Activated naive CD4-positive, alpha-beta T cell (primary cell): Measurements from ENCODE around the gene MUC5B.

Source experiments
- DNase-seq, 4 experiments: peaks; one replicate each; lab custom pipeline; 2025; lab: John Stamatoyannopoulos, UW

The MUC5B gene

GRCh38 chr11:1192741-1193325 is 30.0 kb upstream of the MUC5B start:
- DNase-seq = no peak

GRCh38 chr11:1193326-1194230 is 29.3 kb upstream of the MUC5B start:
- no peak for DNase-seq

DNA sequence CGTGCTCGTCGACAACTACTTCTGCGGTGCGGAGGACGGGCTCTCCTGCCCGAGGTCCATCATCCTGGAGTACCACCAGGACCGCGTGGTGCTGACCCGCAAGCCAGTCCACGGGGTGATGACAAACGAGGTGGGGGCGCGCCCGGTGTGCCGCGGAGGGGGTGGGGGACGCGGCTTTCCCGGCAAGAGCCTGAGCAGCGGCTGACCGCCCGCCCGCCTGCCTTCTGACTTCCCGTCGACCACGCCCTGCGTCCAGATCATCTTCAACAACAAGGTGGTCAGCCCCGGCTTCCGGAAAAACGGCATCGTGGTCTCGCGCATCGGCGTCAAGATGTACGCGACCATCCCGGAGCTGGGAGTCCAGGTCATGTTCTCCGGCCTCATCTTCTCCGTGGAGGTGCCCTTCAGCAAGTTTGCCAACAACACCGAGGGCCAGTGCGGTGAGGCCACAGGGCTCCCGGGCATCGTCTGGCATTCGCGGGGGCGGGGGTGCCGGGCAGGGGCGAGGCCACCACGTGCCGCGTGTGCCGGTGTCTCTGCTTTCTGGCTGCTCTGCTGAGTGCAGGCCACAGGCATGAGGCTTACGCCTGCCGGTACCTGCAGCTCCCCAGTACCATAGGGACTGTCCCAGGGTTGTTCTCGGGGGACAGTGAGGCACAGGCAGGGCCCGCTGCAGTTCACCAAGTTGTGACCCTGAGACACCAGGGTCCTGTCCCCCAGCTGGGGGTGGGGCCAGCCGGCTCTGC is 28.5 kb upstream of the MUC5B start:
- no peak for DNase-seq

DNA sequence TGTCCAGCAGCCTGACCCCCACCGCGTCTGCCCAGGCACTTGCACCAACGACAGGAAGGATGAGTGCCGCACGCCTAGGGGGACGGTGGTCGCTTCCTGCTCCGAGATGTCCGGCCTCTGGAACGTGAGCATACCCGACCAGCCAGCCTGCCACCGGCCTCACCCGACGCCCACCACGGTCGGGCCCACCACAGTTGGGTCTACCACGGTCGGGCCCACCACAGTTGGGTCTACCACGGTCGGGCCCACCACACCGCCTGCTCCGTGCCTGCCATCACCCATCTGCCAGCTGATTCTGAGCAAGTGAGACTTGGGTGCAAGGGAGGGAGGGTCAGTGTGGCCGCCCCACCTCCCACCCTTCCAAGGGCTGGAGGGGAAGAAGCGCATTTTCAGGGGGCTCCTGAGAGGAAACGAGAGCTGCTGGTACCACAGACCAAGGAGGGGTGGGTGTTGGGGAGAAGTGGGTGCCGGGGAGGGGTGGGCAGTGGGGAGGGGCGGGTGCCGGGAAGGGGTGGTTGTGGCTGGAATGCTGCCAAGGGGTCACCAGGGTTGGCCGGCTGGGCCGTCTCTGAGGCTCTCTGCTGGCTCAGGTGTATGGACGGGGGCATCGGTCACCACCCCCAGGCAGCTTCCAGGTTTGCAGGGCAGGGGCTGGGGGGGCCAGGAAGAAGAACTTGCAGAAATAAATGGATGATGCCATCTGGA is 27.7 kb upstream of the MUC5B start:
- DNase-seq = no peak

GRCh38 chr11:1195682-1196515 is 27.0 kb upstream of the MUC5B start:
- DNase-seq = no peak

GRCh38 chr11:1196516-1197391 is 26.1 kb upstream of the MUC5B start:
- DNase-seq = no peak

GRCh38 chr11:1197431-1197885 is 25.4 kb upstream of the MUC5B start:
- no peak for DNase-seq

DNA sequence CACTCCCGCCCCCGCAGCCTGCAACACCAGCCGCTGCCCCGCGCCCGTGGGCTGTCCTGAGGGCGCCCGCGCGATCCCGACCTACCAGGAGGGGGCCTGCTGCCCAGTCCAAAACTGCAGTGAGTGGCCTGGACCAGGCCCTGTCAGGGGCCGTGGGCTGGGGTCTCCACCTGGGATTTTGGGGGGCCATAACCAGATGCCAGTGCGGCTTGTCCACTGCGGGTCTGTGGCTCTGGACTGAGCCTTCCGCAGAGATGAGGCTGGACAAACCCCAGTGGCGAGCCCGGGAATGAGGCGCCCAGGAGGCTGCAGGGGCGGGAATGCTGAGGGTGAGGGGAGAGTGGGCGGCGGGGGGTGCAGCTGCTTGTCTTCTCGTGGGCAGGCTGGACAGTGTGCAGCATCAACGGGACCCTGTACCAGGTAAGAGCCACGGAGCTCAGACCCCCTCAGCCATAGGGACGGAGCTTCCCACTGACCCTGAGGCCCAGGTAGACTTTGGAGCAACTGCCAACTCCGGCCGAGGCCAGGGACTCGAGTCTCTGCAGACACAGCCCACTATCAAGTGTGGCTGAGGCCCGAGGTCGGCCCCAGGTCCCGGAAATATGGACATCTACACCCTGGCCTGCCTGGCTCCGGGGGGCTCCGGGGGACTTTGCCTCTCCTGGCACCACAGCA is 24.8 kb upstream of the MUC5B start:
- DNase-seq = no peak

GRCh38 chr11:1198561-1199240 is 24.2 kb upstream of the MUC5B start:
- DNase-seq = no peak

GRCh38 chr11:1199241-1199750 is 23.6 kb upstream of the MUC5B start:
- no peak for DNase-seq

GRCh38 chr11:1199751-1200610 is 22.9 kb upstream of the MUC5B start:
- DNase-seq = no peak

- DNase-seq = no peak
These were observed 22.2 kb upstream of the MUC5B start for GRCh38 chr11:1200611-1201191.

DNA sequence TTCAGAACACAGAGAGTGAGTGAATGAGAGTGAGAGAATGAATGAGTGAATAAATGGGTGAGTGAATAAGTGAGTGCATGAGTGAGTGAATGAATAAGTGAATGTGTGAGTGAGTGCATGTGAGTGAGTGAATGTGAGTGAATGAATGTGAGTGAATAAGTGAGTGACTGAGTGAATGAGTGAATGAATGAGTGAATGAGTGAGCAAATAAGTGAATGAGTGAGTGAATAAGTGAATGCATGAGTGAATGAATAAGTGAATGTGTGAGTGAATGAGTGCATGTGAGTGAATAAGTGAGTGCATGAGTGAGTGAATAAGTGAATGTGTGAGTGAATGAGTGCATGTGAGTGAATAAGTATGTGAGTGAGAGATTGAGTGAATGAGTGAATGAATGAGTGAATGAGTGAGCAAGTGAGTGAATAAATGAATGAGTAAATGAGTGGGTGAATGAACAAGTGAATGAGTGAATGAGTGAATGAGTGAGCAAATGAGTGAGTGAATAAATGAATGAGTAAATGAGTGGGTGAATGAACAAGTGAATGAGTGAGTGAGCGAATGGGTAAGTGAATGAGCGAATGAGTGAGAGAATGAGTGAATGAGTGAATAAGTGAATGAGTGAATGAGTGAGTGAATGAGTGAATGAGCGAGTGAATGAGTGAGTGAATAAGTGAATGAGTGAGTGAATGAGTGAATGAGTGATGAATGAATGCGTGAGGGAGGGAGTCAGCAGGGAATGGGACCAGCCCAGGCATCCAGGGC is 21.3 kb upstream of the MUC5B start:
- DNase-seq = no peak

- DNase-seq = no peak
These were observed 20.6 kb upstream of the MUC5B start for GRCh38 chr11:1202154-1202775.

- peak; percentile 28 to 66 (median 46) for DNase-seq
These were observed 19.9 kb upstream of the MUC5B start for GRCh38 chr11:1202776-1203504.
